Astrocyte of the hippocampus (primary cell): Measurements from ENCODE around the gene LPO.

Experiments used
- DNase-seq: peaks from one replicate; pipeline ENCODE4 v3.0.0; 2011; ENCODE audit warnings: low read depth, low spot score

LPO gene

GRCh38 chr17:58238147-58238634 is at the start of gene LPO:
Gene LPO (plus strand): TSS chr17:58238584. CDS start chr17:58242980, 4,396 bp downstream.
- DNase-seq = no peak

- DNase-seq = peak; percentile 95
Observed at GRCh38 chr17:58189436-58190146, 48.8 kb upstream of the LPO start.

DNA sequence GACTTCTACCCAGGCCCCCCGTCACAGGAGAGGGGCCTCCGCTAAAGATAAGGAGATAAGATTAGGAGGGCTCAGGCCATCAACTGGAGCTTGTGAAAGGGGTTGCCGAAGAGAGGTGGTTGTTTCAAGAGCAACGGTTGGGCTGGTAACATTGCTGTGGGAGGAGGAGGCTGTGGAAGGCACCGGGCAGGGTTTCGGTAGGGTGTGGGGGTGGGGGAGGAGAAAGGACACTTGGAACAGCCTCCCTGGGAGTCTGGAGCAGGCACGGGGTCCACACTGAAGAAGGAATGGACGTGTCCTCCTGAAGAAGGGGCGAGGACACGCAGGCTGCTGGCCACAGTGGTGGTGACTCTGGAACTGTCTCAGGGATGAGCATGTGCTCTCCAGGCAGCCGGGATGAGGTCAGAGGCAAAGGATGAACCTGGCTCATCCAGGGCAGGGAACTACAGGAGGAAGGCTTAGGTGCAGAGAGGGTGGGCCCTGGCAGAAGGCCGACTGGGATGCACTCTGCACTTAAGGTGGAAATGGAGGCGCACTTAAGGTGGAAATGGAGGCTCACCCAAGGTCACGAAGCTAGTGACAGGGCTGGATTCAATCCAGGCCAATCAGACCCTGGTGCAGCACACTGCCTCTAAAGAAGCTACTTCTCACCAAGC is 47.0 kb upstream of the LPO start:
- DNase-seq = no peak

DNA sequence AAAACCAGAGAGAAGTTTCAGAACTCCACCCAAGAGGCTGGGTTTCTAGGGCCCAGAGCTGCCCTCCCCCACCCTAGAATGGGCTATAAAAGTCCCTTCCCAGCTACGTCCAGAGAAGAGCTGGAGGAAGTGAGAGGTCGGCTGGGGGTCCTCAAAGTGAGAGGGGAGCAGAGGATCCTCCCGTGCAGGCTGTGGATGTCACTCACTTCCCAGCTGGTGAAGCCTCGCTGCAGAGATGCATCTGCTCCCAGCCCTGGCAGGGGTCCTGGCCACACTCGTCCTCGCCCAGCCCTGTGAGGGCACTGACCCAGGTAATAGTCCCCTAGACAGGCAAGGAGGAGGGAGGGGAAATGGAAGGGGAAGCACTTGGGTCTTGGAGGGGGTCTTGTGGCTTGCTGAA is 45.8 kb upstream of the LPO start, which contains the start of gene EPX:
EPX (plus strand) TSS at position 115 of the 400 bp plus-strand sequence; CDS start at position 236, 121 bp downstream.
- DNase-seq = no peak

DNA sequence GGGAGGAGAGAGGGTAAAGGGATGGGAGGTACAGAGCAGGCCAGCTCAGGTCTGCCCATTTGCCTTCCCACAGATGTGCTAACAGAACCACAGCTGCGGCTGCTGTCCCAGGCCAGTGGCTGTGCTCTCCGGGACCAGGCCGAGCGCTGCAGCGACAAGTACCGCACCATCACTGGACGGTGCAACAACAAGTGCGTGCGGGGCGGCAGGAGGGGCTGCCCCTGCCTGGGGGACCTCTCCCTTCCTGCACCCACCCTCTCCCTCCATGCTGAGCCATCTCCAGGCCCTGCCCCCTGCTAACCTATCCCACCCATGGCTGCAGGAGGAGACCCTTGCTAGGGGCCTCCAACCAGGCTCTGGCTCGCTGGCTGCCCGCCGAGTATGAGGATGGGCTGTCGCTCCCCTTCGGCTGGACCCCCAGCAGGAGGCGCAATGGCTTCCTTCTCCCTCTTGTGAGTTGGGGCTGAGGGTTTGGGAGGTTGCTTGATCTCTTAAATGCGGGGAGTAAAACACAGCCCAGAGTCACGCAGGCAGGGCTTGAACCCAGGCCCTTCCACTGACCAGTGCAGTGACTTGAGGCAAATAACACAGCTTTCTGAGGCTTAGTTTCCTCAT is 44.6 kb upstream of the LPO start:
- no peak for DNase-seq

DNA sequence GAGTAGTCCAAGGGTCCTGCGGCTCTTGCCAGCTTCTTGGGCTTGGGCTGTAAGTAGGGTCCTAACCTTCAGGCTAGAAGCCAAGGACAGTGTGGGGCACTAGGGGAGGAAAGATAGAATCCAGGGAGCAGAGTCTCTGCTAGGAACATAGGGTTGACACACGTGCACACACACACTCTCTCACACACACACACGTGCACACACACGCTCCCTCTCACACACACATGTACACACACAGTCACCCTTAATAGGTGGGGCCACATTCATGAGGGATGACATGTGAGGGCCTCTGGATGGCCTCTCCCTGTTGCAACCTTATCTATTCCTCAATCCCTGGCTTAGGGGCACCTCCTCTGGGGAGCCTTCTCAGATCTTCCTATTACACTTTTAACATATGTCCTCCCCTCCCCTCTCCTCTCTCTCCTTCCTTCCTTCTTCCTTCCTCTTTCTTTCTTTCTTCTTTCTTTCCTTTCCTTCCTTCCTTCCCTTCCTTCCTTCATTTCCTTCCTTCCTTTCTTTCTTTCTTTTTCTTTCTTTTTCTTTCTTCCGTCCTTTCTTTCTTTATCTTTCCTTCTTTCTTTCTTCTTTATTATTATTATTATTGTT is 42.8 kb upstream of the LPO start:
- no peak for DNase-seq

GRCh38 chr17:58196610-58197009 is 41.8 kb upstream of the LPO start:
- DNase-seq = no peak

DNA sequence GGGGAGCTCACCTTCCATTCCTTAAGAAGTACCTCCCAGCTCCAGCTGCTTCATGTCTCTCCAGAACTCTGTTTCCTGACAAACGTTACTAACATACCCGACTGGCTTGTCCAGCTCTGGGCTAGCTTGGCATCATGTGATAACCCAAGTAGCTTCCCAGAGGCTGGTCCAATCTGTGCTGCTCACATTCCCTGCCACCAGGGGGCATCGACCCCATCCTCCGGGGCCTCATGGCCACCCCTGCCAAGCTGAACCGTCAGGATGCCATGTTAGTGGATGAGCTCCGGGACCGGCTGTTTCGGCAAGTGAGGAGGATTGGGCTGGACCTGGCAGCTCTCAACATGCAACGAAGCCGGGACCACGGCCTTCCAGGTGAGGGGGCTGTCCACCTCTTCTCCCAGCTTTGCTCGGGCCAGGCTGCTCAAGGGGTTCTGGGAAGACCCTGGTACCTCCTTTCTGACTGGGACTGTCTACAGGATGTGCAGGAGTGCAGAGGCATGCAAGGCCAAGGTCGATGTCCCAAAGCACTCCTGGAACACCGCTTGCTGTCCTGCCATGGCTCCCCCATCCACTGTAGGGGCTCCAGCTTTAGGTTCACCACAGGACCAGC is 38.3 kb upstream of the LPO start:
- peak; percentile 49 for DNase-seq

DNA sequence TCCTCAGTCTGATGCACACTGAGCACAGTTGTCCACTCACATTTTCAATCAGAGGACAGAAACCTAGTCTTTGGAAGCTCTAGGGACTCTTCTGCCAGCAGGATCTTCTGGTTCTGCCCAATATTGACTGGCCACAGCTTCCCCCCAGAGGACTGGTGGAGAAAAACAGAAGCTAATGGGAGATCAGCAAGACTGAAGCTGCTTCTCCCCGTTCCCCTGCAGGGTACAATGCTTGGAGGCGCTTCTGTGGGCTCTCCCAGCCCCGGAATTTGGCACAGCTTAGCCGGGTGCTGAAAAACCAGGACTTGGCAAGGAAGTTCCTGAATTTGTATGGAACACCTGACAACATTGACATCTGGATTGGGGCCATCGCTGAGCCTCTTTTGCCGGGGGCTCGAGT is 35.5 kb upstream of the LPO start:
- DNase-seq = no peak

- no peak for DNase-seq
Observed at GRCh38 chr17:58204796-58205195, 33.6 kb upstream of the LPO start.

DNA sequence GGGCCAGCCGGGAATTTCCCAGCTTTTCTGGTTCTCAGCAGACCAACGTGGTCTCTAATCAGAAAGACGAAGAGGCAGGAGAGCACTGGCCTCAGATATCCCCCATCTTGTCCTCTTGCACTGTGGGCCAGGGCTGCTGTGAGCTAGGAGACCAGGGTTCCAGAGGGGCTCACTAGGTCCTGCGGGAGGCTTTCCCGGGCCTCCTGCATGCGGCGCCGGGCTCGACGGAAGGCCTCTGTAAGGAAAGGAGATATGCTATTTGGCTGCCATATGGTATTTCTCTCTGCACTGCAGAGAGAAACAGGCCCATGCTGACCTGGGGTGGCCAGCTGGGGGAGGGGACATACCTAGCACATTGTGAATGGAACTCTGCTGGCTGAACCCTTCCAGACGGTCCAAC is 32.4 kb upstream of the LPO start:
- no peak for DNase-seq

DNA sequence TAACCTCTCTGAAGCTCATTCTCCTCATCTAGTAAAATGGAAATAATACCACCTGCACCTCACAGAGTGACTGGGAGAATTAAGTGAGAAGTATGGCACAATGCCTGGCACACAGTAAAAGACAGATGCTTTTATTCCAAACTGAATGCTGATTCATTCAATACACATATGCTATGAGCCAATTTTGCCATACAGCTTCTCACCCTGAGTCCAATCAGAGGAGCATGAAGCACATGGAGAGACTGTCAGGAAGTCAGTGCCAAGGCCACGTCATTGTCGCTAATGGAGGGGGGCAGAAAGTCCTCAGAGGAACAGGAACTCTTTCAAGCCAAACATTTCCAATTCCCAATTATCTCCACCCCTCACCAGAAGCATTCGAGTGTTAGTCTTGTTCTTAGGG is 30.9 kb upstream of the LPO start:
- no peak for DNase-seq

- no peak for DNase-seq
Observed at GRCh38 chr17:58208344-58208743, 30.0 kb upstream of the LPO start.

GRCh38 chr17:58210922-58211321 is 27.5 kb upstream of the LPO start:
- DNase-seq = no peak

- DNase-seq = no peak
Observed at GRCh38 chr17:58215685-58216084, 22.7 kb upstream of the LPO start.

- DNase-seq = no peak
Observed at GRCh38 chr17:58217766-58218165, 20.6 kb upstream of the LPO start.

- DNase-seq = peak; percentile 98
Observed at GRCh38 chr17:58219007-58219788, 19.2 kb upstream of the LPO start, which contains the start of gene MKS1. Gene MKS1 (minus strand): TSS chr17:58219255. CDS start chr17:58219230, 25 bp downstream.

- peak; percentile 5 for DNase-seq
Observed at GRCh38 chr17:58219789-58220183, 18.6 kb upstream of the LPO start.

DNA sequence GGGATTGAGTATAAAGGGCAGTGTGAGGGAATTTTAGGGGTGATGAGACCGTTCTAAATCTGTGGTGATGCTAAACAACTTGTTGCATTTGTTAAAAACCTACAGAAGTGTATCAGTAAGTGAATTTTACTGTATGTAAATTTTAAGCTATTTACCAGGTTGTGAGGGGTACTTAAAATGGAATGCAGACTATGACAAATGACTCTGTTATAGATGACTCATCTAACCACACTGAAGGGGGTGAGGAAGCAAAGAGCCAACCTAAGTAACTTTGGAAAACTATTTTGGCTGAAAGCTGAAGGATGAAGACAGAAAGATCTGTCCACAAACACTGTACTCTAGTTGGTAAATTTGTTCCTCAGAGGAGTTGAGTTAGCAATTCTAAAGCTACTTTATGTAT is 14.1 kb upstream of the LPO start:
- DNase-seq = peak; percentile 80

- DNase-seq = no peak
Observed at GRCh38 chr17:58227733-58228132, 10.7 kb upstream of the LPO start.

GRCh38 chr17:58228679-58229078 is 9.7 kb upstream of the LPO start:
- DNase-seq = no peak
